PC-3 (cell line): Measurements from ENCODE around the gene DHRS3.

ENCODE experiments used
- CTCF ChIP-seq: fragments of 300-600 bp; sonication (generic); conservative IDR thresholded peaks from 2 replicates; pipeline ENCODE4 v1.5.1; 2017; ENCODE audit warnings: antibody characterized with exemption, low read depth, mild to moderate bottlenecking, low read length
- EZH2 ChIP-seq: fragments of 300-600 bp; sonication (generic); IDR thresholded peaks from one replicate; pipeline ENCODE4 v1.6.1; 2017; ENCODE audit warnings: antibody characterized with exemption, mild to moderate bottlenecking, low read length; ENCODE audit not compliant: unreplicated experiment
- EZH2phosphoT487 ChIP-seq: fragments of 300-600 bp; sonication (generic); IDR thresholded peaks from 2 replicates; pipeline ENCODE4 v1.6.1; 2018; ENCODE audit warnings: mild to moderate bottlenecking, antibody characterized with exemption, low read length, borderline replicate concordance

GRCh38 chr1:12661606-12662219 lies 43.7 kb upstream of the DHRS3 start:
- TF ChIP-seq EZH2phosphoT487 (no peak), CTCF (no peak), EZH2 (no peak)
